Natural killer cell (primary cell): ENCODE data around the gene TANGO6. TPM values are rescaled to one million over a fixed set of nuclear protein-coding genes. Genes with fewer than 3 reads are reported as not detected.
"Not testable (repeated sequence)": the region's sequence is repeated elsewhere in the genome, so short reads cannot be mapped to it uniquely, and the experiment has no call there.

Experiments
- ATAC-seq, 3 donors: fragments of 150-1000 bp in 2 of 3; fragments of 200-7000 bp in 1 of 3; cut with Tn5 transposase; 1 replicate in 1 of 3; 2 replicates in 2 of 3; pipeline ENCODE4 v1.10.0; 2021; ENCODE audit warnings: mild to moderate bottlenecking in 2 of 3, moderate library complexity in 2 of 3
- DNase-seq, 2 donors: peaks; one replicate each; pipeline versions ENCODE4 v3.0.0 to v3.0.0-alpha.2; 2013 to 2021; ENCODE audit warnings: mixed read lengths in 1 of 2
- H3K27ac ChIP-seq: one replicate; pipeline ENCODE4 v1.5.1; 2013; ENCODE audit warnings: mild to moderate bottlenecking, low read length
- H3K27me3 ChIP-seq: one replicate; pipeline ENCODE4 v1.6.1; 2013; ENCODE audit warnings: low read length; ENCODE audit not compliant: control insufficient read depth, insufficient read depth
- H3K36me3 ChIP-seq: one replicate; pipeline ENCODE4 v1.6.1; 2013; ENCODE audit warnings: low read length; ENCODE audit not compliant: control insufficient read depth, insufficient read depth
- H3K4me1 ChIP-seq: one replicate; pipeline ENCODE4 v1.6.1; 2013; ENCODE audit warnings: low read length; ENCODE audit not compliant: control insufficient read depth, insufficient read depth
- H3K4me3 ChIP-seq: one replicate; pipeline ENCODE4 v1.5.1; 2013; ENCODE audit warnings: low read length
- H3K9me3 ChIP-seq: one replicate; pipeline ENCODE4 v1.6.1; 2013; ENCODE audit warnings: low read length; ENCODE audit not compliant: control insufficient read depth, insufficient read depth
- H3K27ac Mint-ChIP-seq, 2 donors: one replicate each; pipeline ENCODE4 v1.8.0; 2022; ENCODE audit warnings: mild to moderate bottlenecking in 2 of 2, mixed read lengths in 2 of 2, moderate library complexity in 1 of 2
- H3K27me3 Mint-ChIP-seq, 2 donors: one replicate each; pipeline ENCODE4 v1.8.0; 2022; ENCODE audit warnings: low read depth in 2 of 2, mixed read lengths in 2 of 2
- H3K36me3 Mint-ChIP-seq: one replicate; pipeline ENCODE4 v1.8.0; 2022; ENCODE audit warnings: mixed read lengths
- H3K4me1 Mint-ChIP-seq, 2 donors: one replicate each; pipeline ENCODE4 v1.8.0; 2022; ENCODE audit warnings: mixed read lengths in 2 of 2
- H3K4me3 Mint-ChIP-seq: one replicate; pipeline ENCODE4 v1.8.0; 2022; ENCODE audit warnings: mild to moderate bottlenecking, moderate library complexity, mixed read lengths
- H3K9me3 Mint-ChIP-seq, 2 donors: one replicate each; pipeline ENCODE4 v1.8.0; 2022; ENCODE audit warnings: mixed read lengths in 2 of 2
- WGBS: methylation state at CpG from one replicate; pipeline ENCODE4 v1.1.7; 2013; ENCODE audit warnings: missing lambda C conversion rate; ENCODE audit not compliant: insufficient coverage; 5-methylcytosine and 5-hydroxymethylcytosine counted together
- intact Hi-C: fragments of 100-400 bp; cut with micrococcal nuclease; formaldehyde crosslinking; loops from one replicate; pipeline ENCODE4 v1.14.2; 2022
- total RNA-seq, 4 donors: library from RNA; stranded (reverse); fragments of 120-200 nt in 1 of 4; gene quantifications; one replicate each; pipeline versions ENCODE4 v1.2.3 to v1.2.4, GENCODE V29; 2013 to 2022
- TF ChIP-seq, protein P1 (sequence below): fragments of 200-600 bp; IDR thresholded peaks from one replicate; pipeline ENCODE4 v1.8.0; 2022; ENCODE audit warnings: antibody characterized with exemption

TANGO6 gene
- total RNA-seq, 3 donors from 2014 or later (not counting 1 experiment from before 2014, with no cell fraction given) = 21.2 to 27.3 (median 23.9) TPM

GRCh38 chr16:69124961-69125360 is 281.6 kb downstream of the TANGO6 start:
- WGBS = 95% methylated on average over 14 of the region's 14 CpGs
- peaks cover 16% of the 10 kb centered on the region for H3K36me3 ChIP-seq
- not testable (repeated sequence) for H3K27me3 ChIP-seq, ATAC-seq, H3K4me3 ChIP-seq, H3K27me3 Mint-ChIP-seq, H3K27ac ChIP-seq, H3K36me3 Mint-ChIP-seq, H3K4me3 Mint-ChIP-seq, DNase-seq, H3K9me3 Mint-ChIP-seq, H3K4me1 ChIP-seq, H3K9me3 ChIP-seq
- H3K4me1 Mint-ChIP-seq = peaks cover 16 to 29% of the 10 kb centered on the region in 2 donors
- peak overlapping the region in 1 of 2 donors; percentile 44 for H3K27ac Mint-ChIP-seq
- intact Hi-C loops = loop anchor here (1.0 to 2.0 kb wide), 2 partner anchors 278 to 597 kb away; no protein-coding TSS in a partner anchor

DNA sequence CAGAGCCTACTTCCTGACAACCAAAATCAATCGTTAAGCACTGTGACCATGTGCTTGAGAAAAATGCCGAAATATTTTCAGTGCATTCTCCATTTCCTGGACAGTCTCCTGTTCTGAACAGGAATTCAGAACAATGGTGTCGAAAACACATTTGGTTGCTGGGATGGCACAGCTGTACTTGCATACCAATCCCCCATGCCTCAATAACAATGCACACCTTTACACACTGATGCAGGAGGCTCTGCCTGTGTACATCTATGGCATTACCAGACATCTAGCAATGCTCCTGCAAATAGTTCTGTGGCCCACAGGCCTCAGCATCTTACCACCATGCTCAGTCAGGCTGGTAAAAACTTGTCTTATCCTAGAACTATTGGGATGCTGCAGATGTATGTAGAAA is 282.9 kb downstream of the TANGO6 start:
- intact Hi-C loops = no loop called here
- no peaks in the 10 kb centered on the region for H3K27me3 ChIP-seq
- no peak for DNase-seq
- H3K4me1 ChIP-seq = no peaks in the 10 kb centered on the region
- no peak overlapping the region for H3K4me3 ChIP-seq
- H3K9me3 Mint-ChIP-seq = no peaks in the 10 kb centered on the region
- TF ChIP-seq, protein P1, sequence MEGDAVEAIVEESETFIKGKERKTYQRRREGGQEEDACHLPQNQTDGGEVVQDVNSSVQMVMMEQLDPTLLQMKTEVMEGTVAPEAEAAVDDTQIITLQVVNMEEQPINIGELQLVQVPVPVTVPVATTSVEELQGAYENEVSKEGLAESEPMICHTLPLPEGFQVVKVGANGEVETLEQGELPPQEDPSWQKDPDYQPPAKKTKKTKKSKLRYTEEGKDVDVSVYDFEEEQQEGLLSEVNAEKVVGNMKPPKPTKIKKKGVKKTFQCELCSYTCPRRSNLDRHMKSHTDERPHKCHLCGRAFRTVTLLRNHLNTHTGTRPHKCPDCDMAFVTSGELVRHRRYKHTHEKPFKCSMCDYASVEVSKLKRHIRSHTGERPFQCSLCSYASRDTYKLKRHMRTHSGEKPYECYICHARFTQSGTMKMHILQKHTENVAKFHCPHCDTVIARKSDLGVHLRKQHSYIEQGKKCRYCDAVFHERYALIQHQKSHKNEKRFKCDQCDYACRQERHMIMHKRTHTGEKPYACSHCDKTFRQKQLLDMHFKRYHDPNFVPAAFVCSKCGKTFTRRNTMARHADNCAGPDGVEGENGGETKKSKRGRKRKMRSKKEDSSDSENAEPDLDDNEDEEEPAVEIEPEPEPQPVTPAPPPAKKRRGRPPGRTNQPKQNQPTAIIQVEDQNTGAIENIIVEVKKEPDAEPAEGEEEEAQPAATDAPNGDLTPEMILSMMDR = no peak
- peaks cover 4% of the 10 kb centered on the region for H3K36me3 ChIP-seq
- no peak for ATAC-seq
- no peaks in the 10 kb centered on the region for H3K9me3 ChIP-seq
- no peak overlapping the region for H3K4me3 Mint-ChIP-seq
- H3K27ac Mint-ChIP-seq = peak overlapping the region in 1 of 2 donors; percentile 44
- H3K4me1 Mint-ChIP-seq = peaks cover 26 to 41% of the 10 kb centered on the region in 2 donors
- WGBS = 92% methylated on average over 3 of the region's 3 CpGs
- no peak overlapping the region for H3K27ac ChIP-seq
- no peaks in the 10 kb centered on the region for H3K27me3 Mint-ChIP-seq
- no peaks in the 10 kb centered on the region for H3K36me3 Mint-ChIP-seq

DNA sequence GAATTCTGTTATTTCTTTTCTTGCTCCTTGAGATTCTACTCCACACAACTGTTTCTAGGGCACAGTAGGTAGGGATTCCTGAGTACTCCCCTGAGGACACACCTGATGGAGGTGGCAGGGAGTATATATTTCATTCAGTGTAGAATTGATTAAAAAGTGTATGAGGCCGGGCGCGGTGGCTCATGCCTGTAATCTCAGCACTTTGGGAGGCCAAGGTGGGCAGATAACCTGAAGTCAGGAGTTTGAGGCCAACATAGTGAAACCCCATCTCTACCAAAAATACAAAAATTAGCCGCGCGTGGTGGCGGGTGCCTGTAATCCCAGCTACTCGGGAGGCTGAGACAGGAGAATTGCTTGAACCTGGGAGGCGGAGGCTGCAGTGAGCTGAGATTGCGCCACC is 283.5 kb downstream of the TANGO6 start:
- ATAC-seq, H3K4me1 ChIP-seq, H3K9me3 Mint-ChIP-seq, intact Hi-C loops, H3K36me3 Mint-ChIP-seq, H3K27me3 Mint-ChIP-seq, H3K36me3 ChIP-seq, H3K27me3 ChIP-seq, H3K4me3 ChIP-seq, H3K27ac ChIP-seq, H3K4me3 Mint-ChIP-seq, H3K9me3 ChIP-seq, DNase-seq: not testable (repeated sequence)
- peak overlapping the region in 1 of 2 donors; percentile 58 for H3K27ac Mint-ChIP-seq
- H3K4me1 Mint-ChIP-seq = peaks cover 32 to 47% of the 10 kb centered on the region in 2 donors
- WGBS = 98% methylated on average over 10 of the region's 10 CpGs

- no peak for ATAC-seq
- H3K4me1 ChIP-seq = peaks cover 10% of the 10 kb centered on the region
- peaks cover 39 to 51% of the 10 kb centered on the region in 2 donors for H3K4me1 Mint-ChIP-seq
- peaks cover 3% of the 10 kb centered on the region for H3K36me3 ChIP-seq
- H3K27ac Mint-ChIP-seq = peak overlapping the region in 1 of 2 donors; percentile 14
- H3K9me3 ChIP-seq = no peaks in the 10 kb centered on the region
- no peak for DNase-seq
- no peaks in the 10 kb centered on the region for H3K27me3 Mint-ChIP-seq
- no peaks in the 10 kb centered on the region for H3K27me3 ChIP-seq
- no peaks in the 10 kb centered on the region for H3K36me3 Mint-ChIP-seq
- TF ChIP-seq, protein P1 = no peak
- WGBS = 95% methylated on average over 12 of the region's 12 CpGs
- H3K4me3 ChIP-seq = no peak overlapping the region
- no peak overlapping the region for H3K27ac ChIP-seq
- no peak overlapping the region for H3K4me3 Mint-ChIP-seq
- intact Hi-C loops = no loop called here
- H3K9me3 Mint-ChIP-seq = no peaks in the 10 kb centered on the region
Measured at GRCh38 chr16:69127966-69128510, 284.7 kb downstream of the TANGO6 start.
